ENCODE measurements around the gene TCP11L2.

Gene TCP11L2

GRCh38 chr12:106297075-106297474 lies 5.5 kb upstream of the TCP11L2 start:
- TF ChIP-seq, protein P1, sequence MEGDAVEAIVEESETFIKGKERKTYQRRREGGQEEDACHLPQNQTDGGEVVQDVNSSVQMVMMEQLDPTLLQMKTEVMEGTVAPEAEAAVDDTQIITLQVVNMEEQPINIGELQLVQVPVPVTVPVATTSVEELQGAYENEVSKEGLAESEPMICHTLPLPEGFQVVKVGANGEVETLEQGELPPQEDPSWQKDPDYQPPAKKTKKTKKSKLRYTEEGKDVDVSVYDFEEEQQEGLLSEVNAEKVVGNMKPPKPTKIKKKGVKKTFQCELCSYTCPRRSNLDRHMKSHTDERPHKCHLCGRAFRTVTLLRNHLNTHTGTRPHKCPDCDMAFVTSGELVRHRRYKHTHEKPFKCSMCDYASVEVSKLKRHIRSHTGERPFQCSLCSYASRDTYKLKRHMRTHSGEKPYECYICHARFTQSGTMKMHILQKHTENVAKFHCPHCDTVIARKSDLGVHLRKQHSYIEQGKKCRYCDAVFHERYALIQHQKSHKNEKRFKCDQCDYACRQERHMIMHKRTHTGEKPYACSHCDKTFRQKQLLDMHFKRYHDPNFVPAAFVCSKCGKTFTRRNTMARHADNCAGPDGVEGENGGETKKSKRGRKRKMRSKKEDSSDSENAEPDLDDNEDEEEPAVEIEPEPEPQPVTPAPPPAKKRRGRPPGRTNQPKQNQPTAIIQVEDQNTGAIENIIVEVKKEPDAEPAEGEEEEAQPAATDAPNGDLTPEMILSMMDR (conservative IDR thresholded peaks at IDR 0.05; ENCODE audit: control insufficient read depth, insufficient read depth, low read depth, low read length), result no peak
- no peak for DNase-seq (ENCODE audit: low read depth)
- no peak overlapping the region for H3K4me3 ChIP-seq (ENCODE audit: control insufficient read depth, low read depth, low read length)

GRCh38 chr12:106297681-106298080 lies 4.9 kb upstream of the TCP11L2 start:
- TF ChIP-seq, protein P1 (conservative IDR thresholded peaks at IDR 0.05; ENCODE audit: control insufficient read depth, insufficient read depth, low read depth, low read length), result no peak
- no peak for DNase-seq (ENCODE audit: low read depth)
- no peak overlapping the region for H3K4me3 ChIP-seq (ENCODE audit: control insufficient read depth, low read depth, low read length)

- DNase-seq (ENCODE audit: low read depth), result no peak
- TF ChIP-seq, protein P1 (conservative IDR thresholded peaks at IDR 0.05; ENCODE audit: control insufficient read depth, insufficient read depth, low read depth, low read length), result no peak
- no peak overlapping the region for H3K4me3 ChIP-seq (ENCODE audit: control insufficient read depth, low read depth, low read length)
These were observed 3.2 kb upstream of the TCP11L2 start for GRCh38 chr12:106299202-106299774.

- no peak for DNase-seq (ENCODE audit: low read depth)
- TF ChIP-seq, protein P1 (conservative IDR thresholded peaks at IDR 0.05; ENCODE audit: control insufficient read depth, insufficient read depth, low read depth, low read length), result no peak
- no peak overlapping the region for H3K4me3 ChIP-seq (ENCODE audit: control insufficient read depth, low read depth, low read length)
These were observed 1.8 kb upstream of the TCP11L2 start for GRCh38 chr12:106300761-106301160.

DNA sequence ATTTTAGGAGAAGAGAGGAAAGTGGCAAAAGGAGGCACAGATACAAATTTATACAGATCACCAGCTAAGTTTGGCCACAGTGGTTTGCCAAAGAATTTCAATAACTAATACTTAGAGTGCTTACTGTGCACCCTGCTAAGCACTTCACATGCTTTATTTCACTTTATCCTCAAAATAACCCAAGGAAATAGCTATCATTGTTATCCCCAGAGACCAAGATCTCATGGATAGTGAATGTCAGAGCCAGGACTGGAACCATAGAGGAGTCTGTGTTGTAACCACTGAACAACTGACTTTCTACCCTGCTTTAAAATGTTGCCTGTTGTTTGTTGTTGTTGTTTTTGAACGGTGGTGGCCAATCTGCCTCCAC lies 1.3 kb upstream of the TCP11L2 start:
- peak; percentile 23 for DNase-seq (ENCODE audit: low read depth)
- TF ChIP-seq, protein P1 (conservative IDR thresholded peaks at IDR 0.05; ENCODE audit: control insufficient read depth, insufficient read depth, low read depth, low read length), result no peak
- H3K4me3 ChIP-seq (ENCODE audit: control insufficient read depth, low read depth, low read length), result no peak overlapping the region

DNA sequence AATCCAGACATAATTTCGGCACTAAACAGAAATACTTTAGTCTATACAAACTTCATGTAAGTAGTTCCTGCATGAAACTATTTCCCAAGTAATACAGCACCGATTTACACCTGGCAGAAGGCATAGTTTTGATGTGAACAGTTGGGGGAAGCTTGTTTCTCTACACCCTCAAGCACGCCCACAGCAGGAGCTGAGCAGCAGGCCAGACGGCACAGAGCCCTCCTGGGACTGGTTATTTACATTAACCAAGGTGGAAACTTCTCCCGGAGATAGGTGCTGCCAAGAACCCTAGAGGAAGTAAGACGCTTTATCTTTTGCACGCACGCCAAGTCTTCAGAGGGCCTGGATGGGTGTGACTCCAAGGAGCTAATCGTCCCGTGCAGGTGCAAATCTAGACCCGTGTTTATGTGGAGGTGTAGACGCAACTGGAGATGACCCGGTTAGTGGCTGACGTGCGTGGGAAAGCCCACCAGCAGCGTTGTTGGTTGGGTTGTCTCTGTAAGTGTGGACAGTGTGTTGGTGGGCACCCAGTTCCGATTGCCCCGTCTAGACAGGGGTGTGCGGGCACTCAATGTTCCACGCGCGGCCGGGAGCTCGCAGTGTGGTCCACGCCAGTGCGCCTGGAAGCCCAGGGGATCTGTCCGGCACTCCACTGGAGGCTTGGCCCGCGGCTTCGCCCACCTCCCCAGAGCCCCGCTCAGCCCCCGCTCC lies 767 bp upstream of the TCP11L2 start:
- TF ChIP-seq, protein P1 (conservative IDR thresholded peaks at IDR 0.05; ENCODE audit: control insufficient read depth, insufficient read depth, low read depth, low read length), result no peak
- peak overlapping the region; percentile 58 for H3K4me3 ChIP-seq (ENCODE audit: control insufficient read depth, low read depth, low read length)
- DNase-seq (ENCODE audit: low read depth), result peak; percentile 28
